OCI-LY7 (cell line): ENCODE measurements around the gene HAPSTR1. TPM values are rescaled to one million over a fixed set of nuclear protein-coding genes. Genes with fewer than 3 reads are reported as not detected.
A peak's percentile ranks its signal among the peaks of the same experiment; 100 is the strongest.

ENCODE experiments used
- BruUV-seq: library from RNA; stranded (reverse); fragments of 400-500 nt; replicated peaks from 2 replicates; lab custom pipeline; 2021; lab: Mats Ljungman, UMichigan
- CTCF ChIA-PET: fragments of 300-600 bp; sonication (Branson Sonifier 250); formaldehyde crosslinking; loops from one replicate; lab custom pipeline; 2022; ENCODE audit warnings: antibody characterized with exemption; ENCODE audit not compliant: unreplicated experiment; lab: Charles Lee
- POLR2A ChIA-PET: fragments of 300-600 bp; sonication (Branson Sonifier 250); formaldehyde crosslinking; loops from one replicate; lab custom pipeline; 2022; ENCODE audit warnings: antibody characterized with exemption; lab: Charles Lee
- DNase-seq: peaks from one replicate; pipeline ENCODE4 v3.0.0-alpha.2; 2015; ENCODE audit warnings: low spot score
- H2AFZ ChIP-seq: fragments of 200-600 bp; sonication (generic), shearing (Covaris generic); 2 replicates; pipeline ENCODE4 v1.6.1; 2014; ENCODE audit warnings: mild to moderate bottlenecking, antibody characterized with exemption, low read length, moderate library complexity
- H3K27ac ChIP-seq: fragments of 200-600 bp; sonication (generic); 2 replicates; pipeline ENCODE4 v1.5.1; 2014; ENCODE audit warnings: mixed run types, low read depth, mild to moderate bottlenecking, moderate library complexity, low read length, inconsistent platforms; ENCODE audit not compliant: poor library complexity, severe bottlenecking
- H3K36me3 ChIP-seq: fragments of 200-600 bp; sonication (generic); 2 replicates; pipeline ENCODE4 v1.6.1; 2014; ENCODE audit warnings: mild to moderate bottlenecking, antibody characterized with exemption, low read length, moderate library complexity, mixed read lengths; ENCODE audit not compliant: insufficient read depth
- H3K4me1 ChIP-seq: fragments of 200-600 bp; sonication (generic); 2 replicates; pipeline ENCODE4 v1.5.1; 2014; ENCODE audit warnings: mild to moderate bottlenecking, low read length; ENCODE audit not compliant: insufficient read depth, poor library complexity, severe bottlenecking
- H3K4me2 ChIP-seq: fragments of 200-600 bp; sonication (generic); 2 replicates; pipeline ENCODE4 v1.6.1; 2014; ENCODE audit warnings: mild to moderate bottlenecking, low read length
- H3K4me3 ChIP-seq: fragments of 200-600 bp; sonication (generic); 2 replicates; pipeline ENCODE4 v1.5.1; 2014; ENCODE audit warnings: mild to moderate bottlenecking, low read depth, low read length; ENCODE audit not compliant: poor library complexity, severe bottlenecking
- H3K79me2 ChIP-seq: fragments of 200-600 bp; sonication (generic); 2 replicates; pipeline ENCODE4 v1.6.1; 2016; ENCODE audit warnings: low read depth, mild to moderate bottlenecking, low read length, moderate library complexity, mixed read lengths; ENCODE audit not compliant: insufficient read depth
- H3K9me2 ChIP-seq: fragments of 200-600 bp; sonication (generic); 2 replicates; pipeline ENCODE4 v1.6.1; 2016; ENCODE audit warnings: mild to moderate bottlenecking, low read length, mixed read lengths; ENCODE audit not compliant: insufficient read depth
- H3K9me3 ChIP-seq: fragments of 200-600 bp; sonication (generic); 2 replicates; pipeline ENCODE4 v1.6.1; 2014; ENCODE audit warnings: mild to moderate bottlenecking, mixed run types, low read length, mixed read lengths
- H4K20me1 ChIP-seq: fragments of 200-600 bp; sonication (generic); 2 replicates; pipeline ENCODE4 v1.6.1; 2014; ENCODE audit warnings: mild to moderate bottlenecking, antibody characterized with exemption, low read length, moderate library complexity, mixed read lengths; ENCODE audit not compliant: insufficient read depth
- CTCF ChIP-seq: fragments of 200-600 bp; sonication (generic); conservative IDR thresholded peaks from 2 replicates; pipeline ENCODE4 v1.5.1; 2014; ENCODE audit warnings: mild to moderate bottlenecking, antibody characterized with exemption, low read length, moderate library complexity, mixed read lengths
- EZH2phosphoT487 ChIP-seq: fragments of 200-600 bp; sonication (generic); IDR thresholded peaks from 2 replicates; pipeline ENCODE4 v1.6.1; 2018; ENCODE audit warnings: low read depth, borderline replicate concordance, mild to moderate bottlenecking, mixed run types, antibody characterized with exemption, low read length, moderate library complexity, mixed read lengths
- intact Hi-C: fragments of 100-400 bp; cut with micrococcal nuclease; formaldehyde crosslinking; loops from one replicate; pipeline ENCODE4 v1.10.0; 2022; ENCODE audit not compliant: unreplicated experiment
- total RNA-seq, 2 experiments: library from RNA; depleted of rRNA in 1 of 2; stranded (reverse); fragments of >200 nt in 1 of 2; shearing (Covaris generic) in 1 of 2; gene quantifications; 2 replicates each; pipeline ENCODE4 v1.2.3, GENCODE V29; 2014 to 2022

HAPSTR1 gene
- total RNA-seq, 2 experiments from 2014 or later, result 50.9 to 71.5 TPM

DNA sequence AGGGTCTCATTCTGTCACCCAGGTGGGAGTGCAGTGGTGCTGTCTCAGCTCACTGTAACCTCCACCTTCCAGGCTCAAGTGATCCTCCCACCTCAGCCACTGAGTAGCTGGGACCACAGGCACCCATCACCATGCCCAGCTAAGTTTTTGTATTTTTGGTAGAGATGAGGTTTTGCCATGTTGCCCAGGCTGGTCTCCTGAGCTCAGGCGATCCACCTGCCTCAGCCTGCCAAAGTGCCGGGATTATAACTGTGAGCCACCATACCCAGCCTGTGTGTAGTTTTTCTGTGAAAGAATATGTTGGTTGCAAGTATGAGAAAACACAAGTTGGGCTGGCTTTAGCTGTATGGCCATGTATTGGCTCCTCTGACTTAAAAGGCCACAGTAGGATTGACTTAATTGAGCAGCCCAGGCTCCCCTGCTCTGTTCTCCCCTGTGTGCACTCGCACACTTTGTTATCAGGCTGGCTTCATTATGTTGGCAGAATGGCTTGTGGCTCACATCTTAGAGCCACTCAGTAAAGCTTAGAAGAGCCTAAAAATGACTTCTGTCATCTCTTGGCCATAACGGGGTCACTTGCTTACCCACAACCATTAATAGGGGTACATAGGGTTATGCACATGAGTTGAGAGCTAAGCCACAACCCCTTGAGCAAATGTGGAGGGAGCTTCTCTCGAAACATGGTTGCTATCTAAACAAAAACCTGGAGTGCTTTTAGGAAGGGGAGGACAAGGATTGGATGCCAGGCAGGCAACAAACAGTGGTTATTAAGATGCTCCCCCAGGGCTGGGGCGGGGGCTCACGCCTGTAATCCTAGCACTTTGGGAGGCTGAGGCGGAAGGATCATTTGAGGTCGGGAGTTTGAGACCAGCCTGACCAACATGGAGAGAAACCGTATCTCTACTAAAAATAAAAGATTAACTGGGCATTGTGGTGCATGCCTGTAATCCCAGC is 6.1 kb downstream of the HAPSTR1 start:
- Histone ChIP-seq H3K4me2 (peak overlapping the region; percentile 7; the same call in 1 of the 2 replicates), H3K79me2 (peaks cover 100% of the 10 kb centered on the region), H3K4me3 (no peak overlapping the region), H3K36me3 (peaks cover 100% of the 10 kb centered on the region), H3K4me1 (peaks cover 61% of the 10 kb centered on the region), H4K20me1 (peaks cover 76% of the 10 kb centered on the region), H3K9me2 (no peaks in the 10 kb centered on the region), H3K9me3 (no peaks in the 10 kb centered on the region), H2AFZ (no peak overlapping the region), H3K27ac (no peak overlapping the region)
- DNase-seq, result no peak
- intact Hi-C loops, result loop anchor here (10.0 kb wide), 3 partner anchors 1647 to 1847 kb away; partner anchors contain the start of genes CLEC16A, DEXI and NUBP1
- no TSS peak for BruUV-seq
- ChIA-PET CTCF (no interaction called here), POLR2A (interaction anchor here (0.6 to 1.5 kb wide), 2 partner anchors 12 to 177 kb away, joined by 3 to 7 read pairs; no protein-coding TSS in a partner anchor)
- TF ChIP-seq CTCF (no peak), EZH2phosphoT487 (no peak)

DNA sequence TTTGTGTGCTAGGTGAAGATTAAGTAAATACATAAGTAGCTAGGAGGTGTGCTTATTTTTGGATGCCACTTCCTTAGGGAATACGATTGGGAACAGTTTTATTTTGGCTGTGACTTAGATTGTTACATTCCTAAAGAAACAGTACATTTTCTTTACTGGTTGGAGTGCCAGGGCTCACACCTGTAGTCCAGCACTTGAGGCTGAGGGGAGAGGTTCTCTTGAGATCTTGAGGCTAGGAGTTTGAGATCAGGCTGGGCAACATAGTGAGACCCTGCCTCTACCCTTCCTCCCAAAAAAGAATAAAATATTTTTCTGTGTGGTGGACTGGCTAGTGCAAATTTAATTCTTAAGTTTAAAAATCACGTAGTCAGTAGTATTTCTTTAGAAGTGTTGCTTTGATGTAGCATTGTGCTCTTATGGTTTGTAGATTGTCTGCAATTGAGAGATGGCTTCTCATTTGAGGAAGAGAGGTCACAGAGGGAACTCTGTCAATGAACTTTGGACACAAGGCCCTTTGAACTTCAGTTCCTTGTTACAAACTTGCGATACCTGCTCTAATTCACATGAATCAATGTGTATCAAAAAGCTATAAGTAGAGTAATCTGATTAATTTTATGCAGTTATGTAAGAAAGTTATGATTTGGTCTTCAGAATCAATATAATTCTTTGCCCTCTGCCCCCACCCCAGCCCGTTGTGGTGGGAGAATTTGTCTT is 7.1 kb downstream of the HAPSTR1 start:
- H3K9me2 ChIP-seq, result no peaks in the 10 kb centered on the region
- H3K9me3 ChIP-seq, result no peaks in the 10 kb centered on the region
- peaks cover 76% of the 10 kb centered on the region for H4K20me1 ChIP-seq
- BruUV-seq, result no TSS peak
- H3K36me3 ChIP-seq, result peaks cover 100% of the 10 kb centered on the region
- intact Hi-C loops, result loop anchor here (10.0 kb wide), 3 partner anchors 1646 to 1846 kb away; partner anchors contain the start of genes CLEC16A, DEXI and NUBP1
- no peak for TF ChIP-seq CTCF
- no peak for TF ChIP-seq EZH2phosphoT487
- no peak overlapping the region for H2AFZ ChIP-seq
- no peak overlapping the region for H3K4me3 ChIP-seq
- ChIA-PET CTCF (no interaction called here), POLR2A (interaction anchor here (0.6 to 1.5 kb wide), 3 partner anchors 11 to 1375 kb away, joined by 3 to 7 read pairs (median 3); no protein-coding TSS in a partner anchor)
- DNase-seq, result no peak
- peaks cover 61% of the 10 kb centered on the region for H3K4me1 ChIP-seq
- H3K27ac ChIP-seq, result no peak overlapping the region
- peak overlapping the region; percentile 41; the same call in 1 of the 2 replicates for H3K4me2 ChIP-seq
- H3K79me2 ChIP-seq, result peaks cover 100% of the 10 kb centered on the region
